ENCODE measurements around the gene NFS1. TPM values are rescaled to one million over a fixed set of nuclear protein-coding genes. Genes with fewer than 3 reads are reported as not detected.
"Not testable (repeated sequence)": the region's sequence is repeated elsewhere in the genome, so short reads cannot be mapped to it uniquely, and the experiment has no call there.

NFS1 gene
- total RNA-seq, 2 experiments from 2014 or later, result 28.3 to 30.8 TPM

DNA sequence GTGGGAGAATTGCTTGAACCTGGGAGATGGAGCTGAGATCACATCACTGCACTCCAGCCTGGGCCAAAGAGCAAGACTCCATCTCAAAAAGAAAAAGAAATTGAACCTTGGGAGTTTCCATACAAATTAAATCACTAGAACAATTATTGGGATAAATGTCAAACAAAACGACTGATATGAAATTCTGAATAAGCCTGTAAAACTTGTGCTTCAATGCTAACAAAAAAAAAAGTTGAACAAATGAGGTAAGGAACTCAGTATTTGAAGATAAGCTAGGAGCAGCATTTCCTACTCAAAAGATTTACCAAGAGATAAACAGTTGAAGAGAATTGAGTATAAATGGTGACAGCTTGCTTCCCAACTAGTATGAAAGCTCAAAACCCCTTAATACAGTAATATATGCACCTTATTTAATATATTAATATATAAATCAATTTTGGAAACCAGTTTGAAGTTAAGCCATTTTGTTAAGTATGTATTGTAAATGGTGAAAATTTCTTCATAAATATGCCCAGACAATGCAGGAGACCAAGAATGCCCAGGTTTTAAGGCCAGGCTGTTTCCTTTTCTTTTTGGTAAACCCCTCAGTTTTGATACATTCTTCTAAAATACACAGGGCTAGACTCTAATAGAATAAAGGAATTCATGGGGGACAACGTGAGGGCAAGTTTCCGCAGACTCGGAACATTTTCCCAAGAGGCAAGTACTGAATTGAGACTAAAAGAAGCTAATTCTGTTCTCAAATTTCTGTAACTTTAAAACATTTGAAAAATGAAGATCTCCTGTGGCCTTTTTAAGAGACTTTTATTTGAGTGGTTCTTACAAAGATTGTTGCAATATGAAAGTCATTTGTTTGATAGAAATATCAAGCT lies 3.9 kb upstream of the NFS1 start:
- H3K4me1 Mint-ChIP-seq, result peaks cover 53% of the 10 kb centered on the region
- no peaks in the 10 kb centered on the region for H3K9me3 Mint-ChIP-seq
- H3K27me3 Mint-ChIP-seq, result no peaks in the 10 kb centered on the region
- CTCF ChIA-PET, result interaction anchor here (1.3 to 1.7 kb wide), 3 partner anchors 39 to 251 kb away, joined by 3 read pairs; partner anchors contain the start of gene SCAND1
- POLR2A ChIA-PET, result interaction anchor here (0.5 to 23.9 kb wide), 10 partner anchors 9 to 239 kb away, joined by 3 to 503 read pairs (median 6); partner anchors contain the start of genes CPNE1, RBM12, RBM39 and SPAG4
- DNase-seq, result no peak
- no peak overlapping the region for H3K27ac Mint-ChIP-seq
- no peak overlapping the region for H3K4me3 Mint-ChIP-seq
- peaks cover 77% of the 10 kb centered on the region for H3K36me3 Mint-ChIP-seq (ENCODE audit: low read depth)

- Mint-ChIP-seq H3K27ac (peak overlapping the region; percentile 42), H3K4me3 (no peak overlapping the region), H3K9me3 (no peaks in the 10 kb centered on the region), H3K4me1 (peaks cover 62% of the 10 kb centered on the region), H3K27me3 (no peaks in the 10 kb centered on the region), H3K36me3 (ENCODE audit: low read depth) (peaks cover 75% of the 10 kb centered on the region)
- POLR2A ChIA-PET, result interaction anchor here (0.5 to 23.9 kb wide), 9 partner anchors 9 to 85 kb away, joined by 3 to 503 read pairs (median 6); partner anchors contain the start of genes CPNE1, RBM12, RBM39 and SPAG4
- CTCF ChIA-PET, result interaction anchor here (1.3 to 1.4 kb wide), 3 partner anchors 9 to 252 kb away, joined by 3 to 6 read pairs (median 3); partner anchors contain the start of gene SCAND1
- no peak for DNase-seq
Observed at GRCh38 chr20:35702051-35702823, 3.1 kb upstream of the NFS1 start.

DNA sequence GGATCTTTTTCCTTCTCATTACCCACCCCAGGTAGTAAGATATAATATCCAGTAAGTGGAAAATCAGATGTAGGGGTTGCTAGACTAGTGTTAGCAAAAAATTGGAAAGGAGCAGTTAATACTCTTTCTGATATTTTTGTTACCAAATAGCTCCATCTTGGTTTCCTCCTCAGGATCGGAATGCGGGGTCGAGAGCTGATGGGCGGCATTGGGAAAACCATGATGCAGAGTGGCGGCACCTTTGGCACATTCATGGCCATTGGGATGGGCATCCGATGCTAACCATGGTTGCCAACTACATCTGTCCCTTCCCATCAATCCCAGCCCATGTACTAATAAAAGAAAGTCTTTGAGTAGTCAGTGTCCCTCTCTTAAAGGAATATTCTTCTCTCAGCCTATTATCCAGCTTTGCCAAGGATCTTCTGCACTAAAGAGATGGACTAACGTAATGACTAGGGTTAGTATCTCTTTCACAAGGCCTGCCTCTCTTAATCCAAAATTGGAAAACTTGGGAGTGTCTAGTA lies 1.5 kb upstream of the NFS1 start:
- peak overlapping the region; percentile 91 for H3K4me3 Mint-ChIP-seq
- ChIA-PET POLR2A (interaction anchor here (0.7 to 23.9 kb wide), 11 partner anchors 11 to 253 kb away, joined by 3 to 503 read pairs (median 10); partner anchors contain the start of genes CPNE1, PHF20, RBM12 and RBM39), CTCF (interaction anchor here (2.0 kb wide), 1 partner anchor 99 kb away, joined by 7 read pairs; no protein-coding TSS in a partner anchor)
- peaks cover 70% of the 10 kb centered on the region for H3K36me3 Mint-ChIP-seq (ENCODE audit: low read depth)
- no peak for DNase-seq
- H3K9me3 Mint-ChIP-seq, result no peaks in the 10 kb centered on the region
- H3K27ac Mint-ChIP-seq, result peak overlapping the region; percentile 76
- H3K27me3 Mint-ChIP-seq, result no peaks in the 10 kb centered on the region
- H3K4me1 Mint-ChIP-seq, result peaks cover 60% of the 10 kb centered on the region

DNA sequence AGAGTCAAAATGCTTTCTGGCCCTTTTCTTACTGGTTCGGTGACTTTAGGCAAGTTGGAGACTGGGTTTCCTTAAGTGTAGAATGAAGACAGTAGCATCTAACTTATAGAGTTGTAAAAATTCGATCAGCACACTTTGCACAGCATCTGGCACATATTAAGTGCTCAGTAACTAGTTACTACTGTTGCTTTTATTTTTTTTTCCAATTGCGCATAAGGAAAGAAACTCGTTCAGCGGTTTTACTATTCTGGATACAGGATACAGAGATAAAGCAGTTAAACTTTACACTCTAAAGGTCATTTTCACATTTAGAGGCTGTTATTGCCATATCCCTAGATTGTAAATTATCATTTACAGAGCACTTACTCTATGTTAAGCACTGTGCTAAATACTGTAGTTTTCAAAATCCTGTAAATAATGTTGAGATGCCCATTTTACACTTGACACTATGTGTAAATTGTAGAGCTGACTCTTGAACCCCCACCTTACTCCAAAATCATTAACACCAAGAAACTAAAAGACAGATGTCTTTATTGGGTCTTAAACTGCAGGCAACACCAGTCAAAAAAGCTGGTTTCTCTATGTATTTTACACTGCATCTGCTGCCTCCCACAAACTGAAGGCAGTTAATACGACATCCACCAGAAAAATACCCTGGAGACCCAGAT lies 939 bp upstream of the NFS1 start:
- H3K4me3 Mint-ChIP-seq, result peak overlapping the region; percentile 91
- H3K4me1 Mint-ChIP-seq, result peaks cover 62% of the 10 kb centered on the region
- no peak for DNase-seq
- ChIA-PET CTCF (interaction anchor here (2.0 kb wide), 1 partner anchor 99 kb away, joined by 7 read pairs; no protein-coding TSS in a partner anchor), POLR2A (interaction anchor here (0.7 to 23.9 kb wide), 16 partner anchors 12 to 254 kb away, joined by 3 to 503 read pairs (median 4); partner anchors contain the start of genes CPNE1, PHF20, RBM12 and RBM39)
- peak overlapping the region; percentile 76 for H3K27ac Mint-ChIP-seq
- peaks cover 69% of the 10 kb centered on the region for H3K36me3 Mint-ChIP-seq (ENCODE audit: low read depth)
- no peaks in the 10 kb centered on the region for H3K9me3 Mint-ChIP-seq
- H3K27me3 Mint-ChIP-seq, result no peaks in the 10 kb centered on the region

DNA sequence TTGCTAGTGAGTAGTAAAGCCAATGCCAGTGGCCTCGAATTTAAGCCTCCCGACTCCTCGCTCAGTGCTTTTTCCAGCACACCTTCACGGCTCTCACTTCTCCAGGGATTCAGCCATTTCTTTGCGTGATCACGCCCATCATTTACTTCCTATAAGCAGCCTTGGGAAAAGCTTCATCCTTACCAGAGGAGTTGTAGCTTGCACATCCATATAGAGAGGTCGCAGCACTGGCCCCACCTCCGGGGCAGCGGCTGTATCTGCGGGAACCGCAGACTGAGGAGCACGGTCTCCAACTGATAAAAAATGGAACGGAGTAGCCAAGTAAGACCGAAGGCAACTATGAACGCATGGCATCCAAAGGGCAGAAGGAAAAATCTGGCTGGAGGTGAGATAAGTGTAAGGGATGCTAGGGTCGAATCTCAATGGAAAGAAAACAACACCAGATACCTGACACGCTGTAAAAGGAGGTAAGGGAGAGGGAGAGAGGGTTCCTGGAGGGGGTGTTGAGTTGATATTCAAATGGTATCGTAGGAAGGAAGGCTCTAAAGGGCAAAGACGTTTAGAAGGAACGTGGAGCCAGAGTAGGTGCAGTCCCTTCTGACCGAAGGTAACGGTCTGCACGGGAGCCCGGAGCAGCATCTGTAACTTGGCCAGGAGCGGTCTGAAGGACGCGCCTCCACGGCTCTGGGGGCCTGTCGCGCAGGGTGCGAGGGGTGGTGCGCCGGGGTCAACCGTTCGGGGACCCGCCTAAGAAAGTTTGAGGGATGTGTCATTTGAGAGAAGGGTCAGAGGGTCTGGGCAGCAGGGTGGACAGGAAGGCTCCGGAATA lies 640 bp downstream of the NFS1 start:
- Mint-ChIP-seq H3K9me3 (no peaks in the 10 kb centered on the region), H3K27ac (peak overlapping the region; percentile 77), H3K27me3 (no peaks in the 10 kb centered on the region), H3K36me3 (ENCODE audit: low read depth) (peaks cover 56% of the 10 kb centered on the region), H3K4me1 (peaks cover 50% of the 10 kb centered on the region), H3K4me3 (peak overlapping the region; percentile 91)
- DNase-seq, result no peak
- CTCF ChIA-PET, result interaction anchor here (1.0 kb wide), 2 partner anchors 44 to 94 kb away, joined by 4 read pairs; no protein-coding TSS in a partner anchor
- POLR2A ChIA-PET, result interaction anchor here (0.6 to 23.9 kb wide), 11 partner anchors 14 to 421 kb away, joined by 3 to 503 read pairs (median 6); partner anchors contain the start of genes CPNE1, MMP24OS, PHF20 and RBM12

DNA sequence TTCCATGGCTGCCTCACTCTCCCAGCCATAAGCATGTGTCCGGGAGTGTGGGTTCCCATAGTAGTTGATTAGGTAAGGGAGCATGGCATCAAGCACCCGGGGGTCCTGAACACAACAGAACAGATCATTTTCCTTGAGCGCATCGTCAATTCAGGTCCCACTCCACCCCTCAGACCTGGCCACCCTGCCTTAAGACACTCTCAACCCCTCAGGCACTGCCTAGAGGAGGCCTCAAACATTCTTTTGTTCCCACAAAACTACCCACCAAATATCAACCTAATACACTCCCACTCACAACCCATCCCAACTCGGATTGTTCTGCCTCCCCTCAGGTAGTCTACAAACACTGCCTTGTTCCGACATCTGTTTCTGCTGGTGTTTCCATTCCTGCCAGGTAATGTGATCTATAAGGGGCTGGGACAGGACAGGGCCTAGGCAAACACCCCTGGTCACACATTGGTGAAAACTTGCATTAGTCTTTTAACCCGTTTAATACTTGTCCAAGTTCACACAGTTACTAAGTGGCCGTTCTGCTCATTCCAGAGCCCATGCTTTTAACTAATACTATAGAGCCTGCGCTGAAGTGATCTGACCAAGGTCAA lies 1.4 kb downstream of the NFS1 start:
- POLR2A ChIA-PET, result interaction anchor here (0.6 to 3.3 kb wide), 2 partner anchors 35 to 46 kb away, joined by 3 to 35 read pairs; partner anchors contain the start of genes CPNE1 and RBM12
- CTCF ChIA-PET, result interaction anchor here (0.8 to 1.0 kb wide), 2 partner anchors 22 to 45 kb away, joined by 3 to 4 read pairs; no protein-coding TSS in a partner anchor
- H3K4me1 Mint-ChIP-seq, result peaks cover 46% of the 10 kb centered on the region

DNA sequence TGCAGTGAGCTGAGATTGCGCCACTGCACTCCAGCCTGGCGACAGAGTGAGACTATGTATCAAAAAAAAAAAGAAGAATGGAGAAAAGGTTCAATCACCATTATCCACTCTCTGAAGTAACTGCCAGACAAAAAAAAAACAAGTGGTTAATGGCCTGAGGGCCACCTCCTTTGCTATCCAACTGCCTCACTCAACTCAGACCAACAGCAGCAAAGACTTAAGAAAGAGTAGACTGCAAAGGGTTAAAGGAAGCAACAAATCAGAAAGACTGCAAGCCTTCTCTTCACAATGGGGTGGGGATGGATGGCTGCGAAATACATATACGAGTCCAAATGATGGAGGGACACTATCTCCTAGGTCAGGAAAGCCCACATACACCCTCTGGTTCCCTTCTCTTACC lies 3.2 kb downstream of the NFS1 start:
- Mint-ChIP-seq H3K27ac (no peak overlapping the region), H3K27me3 (no peaks in the 10 kb centered on the region), H3K9me3 (no peaks in the 10 kb centered on the region), H3K36me3 (ENCODE audit: low read depth) (peaks cover 39% of the 10 kb centered on the region), H3K4me1 (peaks cover 33% of the 10 kb centered on the region), H3K4me3 (no peak overlapping the region)
- CTCF ChIA-PET, result no interaction called here
- no peak for DNase-seq
- POLR2A ChIA-PET, result no interaction called here

More for the DNA sequence above, 1.4 kb downstream of the NFS1 start:
- no peak for DNase-seq
- Mint-ChIP-seq H3K27ac (peak overlapping the region; percentile 77), H3K27me3 (no peaks in the 10 kb centered on the region), H3K9me3 (no peaks in the 10 kb centered on the region), H3K4me3 (peak overlapping the region; percentile 91), H3K36me3 (ENCODE audit: low read depth) (peaks cover 52% of the 10 kb centered on the region)

- DNase-seq, result no peak
- peak overlapping the region; percentile 12 for H3K27ac Mint-ChIP-seq
- ChIA-PET POLR2A (no interaction called here), CTCF (no interaction called here)
- no peaks in the 10 kb centered on the region for H3K9me3 Mint-ChIP-seq
- H3K4me1 Mint-ChIP-seq, result peaks cover 26% of the 10 kb centered on the region
- no peaks in the 10 kb centered on the region for H3K27me3 Mint-ChIP-seq
- no peak overlapping the region for H3K4me3 Mint-ChIP-seq
- peaks cover 41% of the 10 kb centered on the region for H3K36me3 Mint-ChIP-seq (ENCODE audit: low read depth)
Observed at GRCh38 chr20:35695245-35695749, 3.9 kb downstream of the NFS1 start.

DNA sequence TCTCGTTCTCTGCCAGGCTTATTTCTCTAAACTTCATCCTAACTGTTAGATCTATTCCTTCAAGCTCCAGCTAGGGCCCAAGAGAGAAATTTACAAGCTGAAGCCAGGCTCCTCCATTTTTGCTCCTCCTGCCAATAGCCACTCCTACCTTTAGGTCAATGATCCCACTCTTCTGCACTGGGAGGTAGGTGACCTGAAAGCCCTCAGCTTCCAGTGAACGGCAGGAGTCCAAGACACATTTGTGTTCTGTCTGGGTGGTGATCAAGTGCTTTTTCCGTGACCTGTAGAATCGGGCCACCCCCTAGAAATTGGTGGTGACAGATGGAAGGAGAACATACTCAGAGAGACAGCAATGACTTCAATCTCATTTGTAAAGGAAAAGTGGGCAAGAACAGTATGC lies 8.9 kb downstream of the NFS1 start:
- H3K27ac Mint-ChIP-seq, result no peak overlapping the region
- POLR2A ChIA-PET, result no interaction called here
- CTCF ChIA-PET, result interaction anchor here (0.6 kb wide), 1 partner anchor 15 kb away, joined by 3 read pairs; no protein-coding TSS in a partner anchor
- DNase-seq, result no peak
- peaks cover under 1% of the 10 kb centered on the region for H3K4me1 Mint-ChIP-seq
- no peaks in the 10 kb centered on the region for H3K27me3 Mint-ChIP-seq
- no peak overlapping the region for H3K4me3 Mint-ChIP-seq
- no peaks in the 10 kb centered on the region for H3K9me3 Mint-ChIP-seq
- peaks cover 38% of the 10 kb centered on the region for H3K36me3 Mint-ChIP-seq (ENCODE audit: low read depth)

- CTCF ChIA-PET, POLR2A ChIA-PET, DNase-seq, H3K9me3 Mint-ChIP-seq, H3K4me1 Mint-ChIP-seq, H3K27ac Mint-ChIP-seq, H3K4me3 Mint-ChIP-seq, H3K27me3 Mint-ChIP-seq: not testable (repeated sequence)
- peaks cover 29% of the 10 kb centered on the region for H3K36me3 Mint-ChIP-seq (ENCODE audit: low read depth)
Observed at GRCh38 chr20:35686872-35687271, 12.3 kb downstream of the NFS1 start.

DNA sequence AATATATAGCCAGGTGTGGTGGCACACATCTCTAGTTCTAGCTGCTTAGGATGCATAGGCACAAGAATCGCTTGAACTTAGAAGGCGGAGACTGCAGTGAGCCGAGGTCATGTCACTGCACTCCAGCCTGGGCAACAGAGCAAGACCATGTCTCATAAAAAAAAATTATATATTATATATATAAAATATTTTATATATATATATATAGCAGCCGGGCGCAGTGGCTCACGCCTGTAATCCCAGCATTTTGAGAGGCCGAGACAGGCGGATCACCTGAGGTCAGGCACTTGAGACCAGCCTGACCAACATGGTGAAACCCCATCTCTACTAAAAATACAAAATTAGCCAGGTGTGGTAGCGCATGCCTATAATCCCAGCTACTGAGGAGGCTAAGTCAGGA lies 13.8 kb downstream of the NFS1 start:
- H3K4me1 Mint-ChIP-seq, H3K27me3 Mint-ChIP-seq, DNase-seq, H3K4me3 Mint-ChIP-seq, H3K27ac Mint-ChIP-seq, H3K9me3 Mint-ChIP-seq: not testable (repeated sequence)
- H3K36me3 Mint-ChIP-seq (ENCODE audit: low read depth), result peaks cover 26% of the 10 kb centered on the region
- POLR2A ChIA-PET, result interaction anchor here (1.0 to 2.0 kb wide), 3 partner anchors 10 to 57 kb away, joined by 3 to 5 read pairs (median 4); partner anchors contain the start of genes NFS1, RBM39 and ROMO1
- CTCF ChIA-PET, result interaction anchor here (0.7 kb wide), 2 partner anchors 131 to 202 kb away, joined by 4 read pairs; no protein-coding TSS in a partner anchor
